Measurements from ENCODE around the gene C1QC. TPM values are rescaled to one million over a fixed set of nuclear protein-coding genes. Genes with fewer than 3 reads are reported as not detected.

C1QC gene
- 100 to 1,000 TPM in 1 of 4 donors, 10 to 100 TPM in 3; 17.7 to 181 (median 85.2) TPM for polyA plus RNA-seq
- long read RNA-seq, donor 1, result 0 reads
- long read RNA-seq, donor 2, transcript C1QC-203 (3 exons, 1,163 nt), result major isoform, 25 of 30 reads
- long read RNA-seq, donor 2, partial matches to known transcripts, result 0 of 30 reads
- long read RNA-seq, donor 2, other reads (novel, unspliced or antisense), result 0 of 30 reads
- long read RNA-seq, donor 3, transcript C1QC-203 (3 exons, 1,163 nt), result major isoform, 45 of 93 reads
- long read RNA-seq, donor 3, transcript C1QC-202 (3 exons, 1,183 nt), result minor isoform, 5 of 93 reads
- long read RNA-seq, donor 3, partial matches to known transcripts, result 43 of 93 reads
- long read RNA-seq, donor 3, other reads (novel, unspliced or antisense), result 0 of 93 reads
- long read RNA-seq, donor 4, partial matches to known transcripts, result 0 of 1 reads
- long read RNA-seq, donor 4, other reads (novel, unspliced or antisense), result 0 of 1 reads
- long read RNA-seq, donor 5, transcript C1QC-203 (3 exons, 1,163 nt), result major isoform, 18 of 23 reads
- long read RNA-seq, donor 5, partial matches to known transcripts, result 5 of 23 reads
- long read RNA-seq, donor 5, other reads (novel, unspliced or antisense), result 0 of 23 reads
- long read RNA-seq, donor 6, transcript C1QC-203 (3 exons, 1,163 nt), result major isoform, 43 of 51 reads
- long read RNA-seq, donor 6, partial matches to known transcripts, result 5 of 51 reads
- long read RNA-seq, donor 6, other reads (novel, unspliced or antisense), result 0 of 51 reads
- long read RNA-seq, donor 7, result 0 reads
- long read RNA-seq, donor 8, partial matches to known transcripts, result 0 of 4 reads
- long read RNA-seq, donor 8, other reads (novel, unspliced or antisense), result 0 of 4 reads
- long read RNA-seq, donor 9, transcript C1QC-203 (3 exons, 1,163 nt), result major isoform, 8 of 16 reads
- long read RNA-seq, donor 9, partial matches to known transcripts, result 7 of 16 reads
- long read RNA-seq, donor 9, other reads (novel, unspliced or antisense), result 0 of 16 reads
- long read RNA-seq, donor 10, transcript C1QC-203 (3 exons, 1,163 nt), result major isoform, 33 of 36 reads
- long read RNA-seq, donor 10, partial matches to known transcripts, result 0 of 36 reads
- long read RNA-seq, donor 10, other reads (novel, unspliced or antisense), result 0 of 36 reads

GRCh38 chr1:22643381-22643780, at the start of gene C1QC:
Gene C1QC, plus strand, starts transcription at chr1:22643633. Its CDS starts 391 bp downstream, at chr1:22644024.
- 60 to 72% (median 71%) methylated on average over 8 of the region's 8 CpGs for WGBS, 3 donors
- peaks cover 0 to 4% (median 0%) of the 10 kb centered on the region in 3 donors for H3K27me3 ChIP-seq (ENCODE audit: control insufficient read depth in 3 of 3, insufficient read depth in 3 of 3, low read length in 3 of 3)
- H3K4me3 ChIP-seq (ENCODE audit: low read depth in 1 of 3, low read length in 3 of 3), result peak within 1 kb of the TSS in 1 of 3 donors; percentile 7
- H3K9me3 ChIP-seq (ENCODE audit: control insufficient read depth in 2 of 2, insufficient read depth in 1 of 2, low read depth in 1 of 2, low read length in 1 of 2), result no peaks in the 10 kb centered on the region
- H3K36me3 ChIP-seq (ENCODE audit: control insufficient read depth in 3 of 3, insufficient read depth in 2 of 3, low read depth in 1 of 3, low read length in 3 of 3), result no peaks in the 10 kb centered on the region
- DNase-seq (no peak), FAIRE-seq (no peak)
- H3K27ac ChIP-seq (ENCODE audit: low read depth in 1 of 3, low read length in 2 of 3), result peak within 1 kb of the TSS in 1 of 3 donors; percentile 45
- H3K4me1 ChIP-seq (ENCODE audit: control insufficient read depth in 3 of 3, insufficient read depth in 2 of 3, low read depth in 1 of 3, low read length in 2 of 3), result no peaks in the 10 kb centered on the region

DNA sequence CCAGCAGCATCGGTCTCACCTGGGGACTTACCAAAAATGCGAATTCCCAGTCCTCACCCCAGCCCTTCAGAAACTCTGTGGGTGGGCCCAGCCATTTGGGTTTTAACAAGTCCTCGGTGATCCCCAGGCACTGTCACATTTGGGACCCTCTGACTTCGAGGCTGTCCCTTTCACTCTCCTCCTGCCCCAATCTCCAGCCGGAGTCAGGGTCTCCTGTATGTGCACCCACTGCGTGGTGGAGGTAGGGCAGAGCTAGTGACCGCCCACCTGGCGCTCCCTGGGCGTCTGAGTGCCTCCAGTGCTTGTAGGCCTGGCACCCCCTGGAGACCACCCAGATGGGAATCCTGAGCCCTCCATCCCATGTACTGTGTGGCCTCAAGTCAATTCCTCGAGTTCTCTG, 49.0 kb upstream of the C1QC start:
- H3K4me3 ChIP-seq (ENCODE audit: low read depth in 1 of 3, low read length in 3 of 3), result no peak overlapping the region
- no peaks in the 10 kb centered on the region for H3K9me3 ChIP-seq (ENCODE audit: control insufficient read depth in 2 of 2, insufficient read depth in 1 of 2, low read depth in 1 of 2, low read length in 1 of 2)
- H3K27ac ChIP-seq (ENCODE audit: low read depth in 1 of 3, low read length in 2 of 3), result no peak overlapping the region
- peaks cover 0 to 11% (median 2%) of the 10 kb centered on the region in 3 donors for H3K27me3 ChIP-seq (ENCODE audit: control insufficient read depth in 3 of 3, insufficient read depth in 3 of 3, low read length in 3 of 3)
- H3K4me1 ChIP-seq (ENCODE audit: control insufficient read depth in 3 of 3, insufficient read depth in 2 of 3, low read depth in 1 of 3, low read length in 2 of 3), result no peaks in the 10 kb centered on the region
- DNase-seq, result no peak
- no peaks in the 10 kb centered on the region for H3K36me3 ChIP-seq (ENCODE audit: control insufficient read depth in 3 of 3, insufficient read depth in 2 of 3, low read depth in 1 of 3, low read length in 3 of 3)
- no peak for FAIRE-seq
- WGBS, 3 donors, result 73 to 74% (median 74%) methylated on average over 10 of the region's 10 CpGs

DNA sequence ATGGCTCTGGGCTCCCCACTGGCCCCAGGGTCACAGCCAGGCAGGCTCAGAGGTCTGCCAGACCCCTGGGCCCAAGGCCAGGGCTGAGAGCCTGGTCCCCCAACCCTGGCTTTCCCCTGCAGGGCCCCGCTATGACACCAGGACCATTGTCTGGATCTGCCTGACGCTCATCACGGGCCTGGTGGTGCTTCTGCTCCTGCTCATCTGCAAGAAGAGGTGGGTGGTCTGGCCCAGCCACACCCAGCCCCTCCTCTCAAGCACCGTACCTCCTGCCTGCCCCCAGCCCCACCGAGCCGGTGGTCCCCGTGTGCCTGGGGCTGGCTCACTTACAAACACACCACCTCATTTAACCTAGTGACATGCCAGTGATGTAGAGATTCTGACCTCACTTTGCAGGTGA, 48.3 kb upstream of the C1QC start:
- Histone ChIP-seq H3K4me1 (ENCODE audit: control insufficient read depth in 3 of 3, insufficient read depth in 2 of 3, low read depth in 1 of 3, low read length in 2 of 3) (no peaks in the 10 kb centered on the region), H3K4me3 (ENCODE audit: low read depth in 1 of 3, low read length in 3 of 3) (no peak overlapping the region), H3K27ac (ENCODE audit: low read depth in 1 of 3, low read length in 2 of 3) (no peak overlapping the region), H3K27me3 (ENCODE audit: control insufficient read depth in 3 of 3, insufficient read depth in 3 of 3, low read length in 3 of 3) (peaks cover 0 to 11% (median 2%) of the 10 kb centered on the region in 3 donors), H3K36me3 (ENCODE audit: control insufficient read depth in 3 of 3, insufficient read depth in 2 of 3, low read depth in 1 of 3, low read length in 3 of 3) (no peaks in the 10 kb centered on the region), H3K9me3 (ENCODE audit: control insufficient read depth in 2 of 2, insufficient read depth in 1 of 2, low read depth in 1 of 2, low read length in 1 of 2) (no peaks in the 10 kb centered on the region)
- 61 to 67% (median 67%) methylated on average over 7 of the region's 7 CpGs for WGBS, 3 donors
- FAIRE-seq (no peak), DNase-seq (no peak)

- Histone ChIP-seq H3K4me1 (ENCODE audit: control insufficient read depth in 3 of 3, insufficient read depth in 2 of 3, low read depth in 1 of 3, low read length in 2 of 3) (no peaks in the 10 kb centered on the region), H3K36me3 (ENCODE audit: control insufficient read depth in 3 of 3, insufficient read depth in 2 of 3, low read depth in 1 of 3, low read length in 3 of 3) (no peaks in the 10 kb centered on the region), H3K9me3 (ENCODE audit: control insufficient read depth in 2 of 2, insufficient read depth in 1 of 2, low read depth in 1 of 2, low read length in 1 of 2) (no peaks in the 10 kb centered on the region), H3K4me3 (ENCODE audit: low read depth in 1 of 3, low read length in 3 of 3) (no peak overlapping the region), H3K27ac (ENCODE audit: low read depth in 1 of 3, low read length in 2 of 3) (no peak overlapping the region), H3K27me3 (ENCODE audit: control insufficient read depth in 3 of 3, insufficient read depth in 3 of 3, low read length in 3 of 3) (peaks cover 0 to 16% (median 3%) of the 10 kb centered on the region in 3 donors)
- 68 to 81% (median 78%) methylated on average over 28 to 30 of the region's 30 CpGs for WGBS, 3 donors
- FAIRE-seq (no peak), DNase-seq (no peak)
Observed at GRCh38 chr1:22597301-22597965, 46.0 kb upstream of the C1QC start.

DNA sequence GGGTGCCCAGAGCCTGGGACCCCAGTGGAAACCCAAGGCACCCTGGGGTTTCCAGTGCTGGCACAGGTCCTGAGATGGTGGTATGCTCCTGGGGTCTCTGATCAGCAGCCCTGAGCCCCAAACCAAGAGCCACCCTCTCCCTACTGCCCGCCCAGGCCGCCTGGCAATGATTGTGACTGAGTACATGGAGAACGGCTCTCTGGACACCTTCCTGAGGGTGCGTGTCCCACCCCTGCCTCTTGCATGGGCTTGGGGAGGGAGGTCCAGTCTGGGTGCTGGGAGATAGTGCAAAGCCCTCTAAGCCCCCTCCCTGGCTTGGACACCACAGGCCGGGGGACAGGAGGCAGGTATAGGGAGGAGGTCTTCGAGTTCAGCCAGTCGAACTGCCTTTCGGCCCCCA, 45.4 kb upstream of the C1QC start:
- peaks cover 0 to 18% (median 3%) of the 10 kb centered on the region in 3 donors for H3K27me3 ChIP-seq (ENCODE audit: control insufficient read depth in 3 of 3, insufficient read depth in 3 of 3, low read length in 3 of 3)
- H3K4me1 ChIP-seq (ENCODE audit: control insufficient read depth in 3 of 3, insufficient read depth in 2 of 3, low read depth in 1 of 3, low read length in 2 of 3), result no peaks in the 10 kb centered on the region
- 78 to 86% (median 83%) methylated on average over 8 of the region's 8 CpGs for whole genome bisulfite sequencing, 3 donors
- H3K9me3 ChIP-seq (ENCODE audit: control insufficient read depth in 2 of 2, insufficient read depth in 1 of 2, low read depth in 1 of 2, low read length in 1 of 2), result no peaks in the 10 kb centered on the region
- FAIRE-seq (no peak), DNase-seq (no peak)
- H3K27ac ChIP-seq (ENCODE audit: low read depth in 1 of 3, low read length in 2 of 3), result no peak overlapping the region
- H3K36me3 ChIP-seq (ENCODE audit: control insufficient read depth in 3 of 3, insufficient read depth in 2 of 3, low read depth in 1 of 3, low read length in 3 of 3), result no peaks in the 10 kb centered on the region
- H3K4me3 ChIP-seq (ENCODE audit: low read depth in 1 of 3, low read length in 3 of 3), result no peak overlapping the region

- no peaks in the 10 kb centered on the region for H3K9me3 ChIP-seq (ENCODE audit: control insufficient read depth in 2 of 2, insufficient read depth in 1 of 2, low read depth in 1 of 2, low read length in 1 of 2)
- no peaks in the 10 kb centered on the region for H3K36me3 ChIP-seq (ENCODE audit: control insufficient read depth in 3 of 3, insufficient read depth in 2 of 3, low read depth in 1 of 3, low read length in 3 of 3)
- no peak for FAIRE-seq
- WGBS, 3 donors, result 69 to 82% (median 77%) methylated on average over 24 of the region's 24 CpGs
- peaks cover 0 to 15% (median 3%) of the 10 kb centered on the region in 3 donors for H3K27me3 ChIP-seq (ENCODE audit: control insufficient read depth in 3 of 3, insufficient read depth in 3 of 3, low read length in 3 of 3)
- H3K4me3 ChIP-seq (ENCODE audit: low read depth in 1 of 3, low read length in 3 of 3), result no peak overlapping the region
- H3K27ac ChIP-seq (ENCODE audit: low read depth in 1 of 3, low read length in 2 of 3), result no peak overlapping the region
- no peaks in the 10 kb centered on the region for H3K4me1 ChIP-seq (ENCODE audit: control insufficient read depth in 3 of 3, insufficient read depth in 2 of 3, low read depth in 1 of 3, low read length in 2 of 3)
- no peak for DNase-seq
Observed at GRCh38 chr1:22598736-22599135, 44.7 kb upstream of the C1QC start.

- no peak overlapping the region for H3K4me3 ChIP-seq (ENCODE audit: low read depth in 1 of 3, low read length in 3 of 3)
- peaks cover 0 to 24% (median 7%) of the 10 kb centered on the region in 3 donors for H3K27me3 ChIP-seq (ENCODE audit: control insufficient read depth in 3 of 3, insufficient read depth in 3 of 3, low read length in 3 of 3)
- no peaks in the 10 kb centered on the region for H3K36me3 ChIP-seq (ENCODE audit: control insufficient read depth in 3 of 3, insufficient read depth in 2 of 3, low read depth in 1 of 3, low read length in 3 of 3)
- H3K9me3 ChIP-seq (ENCODE audit: control insufficient read depth in 2 of 2, insufficient read depth in 1 of 2, low read depth in 1 of 2, low read length in 1 of 2), result no peaks in the 10 kb centered on the region
- DNase-seq, result peak in 1 of 2 donors; percentile 46
- 41 to 61% (median 51%) methylated on average over 21 to 22 of the region's 22 CpGs for WGBS, 3 donors
- no peak for FAIRE-seq
- no peak overlapping the region for H3K27ac ChIP-seq (ENCODE audit: low read depth in 1 of 3, low read length in 2 of 3)
- no peaks in the 10 kb centered on the region for H3K4me1 ChIP-seq (ENCODE audit: control insufficient read depth in 3 of 3, insufficient read depth in 2 of 3, low read depth in 1 of 3, low read length in 2 of 3)
Observed at GRCh38 chr1:22600071-22600816, 43.2 kb upstream of the C1QC start.

Measured in small intestine (tissue), 16 donors.